ENCODE results near the gene DIRAS2.

Gene DIRAS2

GRCh38 chr9:90616806-90617205 is 25.8 kb downstream of the DIRAS2 start:
- no peak for DNase-seq

- no peak for DNase-seq
Measured at GRCh38 chr9:90613502-90613901, 29.1 kb downstream of the DIRAS2 start.

GRCh38 chr9:90612957-90613356 is 29.7 kb downstream of the DIRAS2 start:
- DNase-seq = no peak

GRCh38 chr9:90611568-90611967 is 31.1 kb downstream of the DIRAS2 start:
- DNase-seq = no peak

GRCh38 chr9:90611121-90611520 is 31.5 kb downstream of the DIRAS2 start:
- DNase-seq = no peak

- DNase-seq = no peak
Measured at GRCh38 chr9:90607701-90608516, 34.7 kb downstream of the DIRAS2 start.

GRCh38 chr9:90600029-90600428 is 42.6 kb downstream of the DIRAS2 start:
- DNase-seq = no peak

GRCh38 chr9:90598191-90598590 is 44.4 kb downstream of the DIRAS2 start:
- DNase-seq = no peak

- no peak for DNase-seq
Measured at GRCh38 chr9:90593646-90594045, 49.0 kb downstream of the DIRAS2 start.

GRCh38 chr9:90580576-90580975 is 62.0 kb downstream of the DIRAS2 start:
- no peak for DNase-seq

- DNase-seq = no peak
Measured at GRCh38 chr9:90579181-90579580, 63.4 kb downstream of the DIRAS2 start.

GRCh38 chr9:90578126-90578815 is 64.4 kb downstream of the DIRAS2 start:
- no peak for DNase-seq

GRCh38 chr9:90569511-90569910 is 73.1 kb downstream of the DIRAS2 start:
- DNase-seq = no peak

GRCh38 chr9:90568667-90569066 is 74.0 kb downstream of the DIRAS2 start:
- DNase-seq = no peak

GRCh38 chr9:90562229-90562628 is 80.4 kb downstream of the DIRAS2 start:
- no peak for DNase-seq
